Astrocyte of the spinal cord (primary cell): ENCODE data around the gene NHS.
A peak's percentile ranks its signal among the peaks of the same experiment; 100 is the strongest.

ENCODE experiments used
- DNase-seq: peaks from one replicate; pipeline ENCODE4 v3.0.0; 2011; ENCODE audit warnings: low read depth, low spot score
- H3K4me3 ChIP-seq: 2 replicates; pipeline ENCODE4 v1.5.1; 2011; ENCODE audit warnings: low read depth, mild to moderate bottlenecking, low read length, moderate library complexity
- CTCF ChIP-seq: IDR thresholded peaks from 2 replicates; pipeline ENCODE4 v1.5.1; 2012; ENCODE audit warnings: low read depth, mild to moderate bottlenecking, low read length, inconsistent platforms
- in situ Hi-C: cut with HindIII; loops from 2 replicates; pipeline ENCODE4 v1.10.0; 2017; ENCODE audit warnings: low sequenced_read_pairs

NHS gene

GRCh38 chrX:17555846-17556245 lies 180.8 kb downstream of the NHS start:
- TF ChIP-seq CTCF, result no peak
- no peak for DNase-seq
- H3K4me3 ChIP-seq, result no peak overlapping the region
- in situ Hi-C loops, result no loop called here

GRCh38 chrX:17559728-17560379 lies 184.9 kb downstream of the NHS start:
- peak; percentile 87 for DNase-seq
- no peak for TF ChIP-seq CTCF
- H3K4me3 ChIP-seq, result no peak overlapping the region
- in situ Hi-C loops, result no loop called here

- no peak for TF ChIP-seq CTCF
- DNase-seq, result no peak
- in situ Hi-C loops, result no loop called here
- H3K4me3 ChIP-seq, result no peak overlapping the region
Measured at GRCh38 chrX:17560385-17560784, 185.4 kb downstream of the NHS start.

GRCh38 chrX:17563076-17563475 lies 188.1 kb downstream of the NHS start:
- in situ Hi-C loops, result no loop called here

DNA sequence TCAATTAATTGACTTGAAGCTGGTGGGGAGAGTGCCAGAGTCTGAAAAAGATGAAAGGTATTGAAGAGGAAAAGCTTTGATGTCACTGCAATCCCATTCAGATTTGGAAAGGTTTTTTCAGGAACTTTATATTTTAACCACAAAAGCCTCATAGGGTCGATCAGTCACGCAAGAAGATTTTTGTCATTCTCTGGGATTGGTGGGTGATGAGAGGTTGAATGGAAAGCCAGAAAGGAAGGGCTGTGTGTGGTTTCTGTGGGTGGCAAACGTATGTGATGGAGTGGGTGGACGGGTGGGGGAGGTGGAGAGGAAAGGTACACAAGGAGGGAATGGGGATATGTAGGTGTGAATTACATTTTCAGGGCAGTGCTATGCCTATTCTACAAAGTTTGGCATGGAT lies 188.5 kb downstream of the NHS start:
- peak; percentile 29 for DNase-seq
- no peak for TF ChIP-seq CTCF
- in situ Hi-C loops, result no loop called here
- no peak overlapping the region for H3K4me3 ChIP-seq

More at GRCh38 chrX:17563076-17563475, 188.1 kb downstream of the NHS start:
- no peak overlapping the region for H3K4me3 ChIP-seq
- TF ChIP-seq CTCF, result no peak
- DNase-seq, result no peak

DNA sequence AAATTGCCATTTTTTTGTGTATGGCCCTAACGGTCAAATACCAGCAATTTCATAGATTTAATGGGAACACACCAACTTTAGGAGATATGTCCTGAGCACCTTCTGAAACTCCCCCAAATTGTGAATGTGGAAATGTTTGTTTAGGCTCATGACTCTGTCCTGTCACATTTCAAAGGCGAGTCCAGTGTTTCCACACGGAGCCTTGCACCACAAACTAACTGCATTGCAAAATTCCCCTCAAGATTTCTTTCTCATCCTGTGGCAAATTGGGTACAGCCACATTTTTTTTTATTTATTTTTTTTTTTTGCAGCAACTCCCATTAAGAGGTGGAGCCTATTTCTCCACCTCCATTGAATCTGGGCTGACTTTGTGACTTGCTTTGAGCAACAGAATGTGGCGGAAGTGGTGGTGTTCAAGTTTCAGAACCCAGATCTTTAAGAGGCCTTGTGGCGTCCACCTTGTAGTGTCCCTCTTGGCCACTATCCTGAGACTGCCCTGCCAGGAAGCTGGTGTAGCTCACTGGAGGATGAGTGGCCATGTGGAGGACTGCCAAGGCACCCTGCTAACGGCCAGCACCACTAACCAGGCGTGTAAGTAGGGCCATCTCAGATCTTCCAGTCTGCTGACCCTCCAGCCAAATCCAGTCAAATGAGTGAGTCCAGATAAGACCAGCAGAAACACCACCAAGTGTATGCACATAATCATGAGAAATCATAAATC lies 189.8 kb downstream of the NHS start:
- in situ Hi-C loops, result no loop called here
- no peak for DNase-seq
- no peak overlapping the region for H3K4me3 ChIP-seq
- TF ChIP-seq CTCF, result no peak
